HepG2 (cell line): ENCODE measurements around the gene RTKN2. TPM values are rescaled to one million over a fixed set of nuclear protein-coding genes. Genes with fewer than 3 reads are reported as not detected.
A peak's percentile ranks its signal among the peaks of the same experiment; 100 is the strongest.

Source experiments
- BHLHE40 ChIP-seq: IDR thresholded peaks from 2 replicates; pipeline ENCODE4 v1.6.1; 2011; ENCODE audit warnings: low read length, improper control_type of control experiment
- DDIT3 ChIP-seq: sonication (generic); formaldehyde crosslinking; IDR thresholded peaks from 2 replicates; pipeline ENCODE4 v1.4.0; 2020; ENCODE audit warnings: mild to moderate bottlenecking, missing genetic modification reagents
- KLF12 ChIP-seq: sonication (generic); formaldehyde crosslinking; IDR thresholded peaks from 2 replicates; pipeline ENCODE4 v1.4.0; 2020; ENCODE audit warnings: missing genetic modification reagents, borderline replicate concordance
- RFXAP ChIP-seq: sonication (generic); formaldehyde crosslinking; IDR thresholded peaks from 2 replicates; pipeline ENCODE4 v1.4.0; 2020; ENCODE audit warnings: missing genetic modification reagents, borderline replicate concordance
- SCMH1 ChIP-seq: sonication (generic); formaldehyde crosslinking; IDR thresholded peaks from 2 replicates; pipeline ENCODE4 v1.9.0; 2021; ENCODE audit warnings: missing genetic modification reagents, mild to moderate bottlenecking, borderline replicate concordance
- SP1 ChIP-seq, 2 experiments: fragments of 450-650 bp in 1 of 2; sonication (generic) in 1 of 2; formaldehyde crosslinking in 1 of 2; IDR thresholded peaks; 2 replicates each; pipeline versions ENCODE4 v1.4.0 to v1.6.1; 2016 to 2020; ENCODE audit warnings: missing genetic modification reagents in 1 of 2
- YEATS4 ChIP-seq: sonication (generic); formaldehyde crosslinking; IDR thresholded peaks from 2 replicates; pipeline ENCODE4 v1.4.0; 2020; ENCODE audit warnings: missing genetic modification reagents, borderline replicate concordance
- ZBTB21 ChIP-seq: sonication (generic); formaldehyde crosslinking; IDR thresholded peaks from 2 replicates; pipeline ENCODE4 v1.4.0; 2020; ENCODE audit warnings: missing genetic modification reagents
- ZNF142 ChIP-seq: sonication (generic); formaldehyde crosslinking; IDR thresholded peaks from 2 replicates; pipeline ENCODE4 v1.4.0; 2020; ENCODE audit warnings: missing genetic modification reagents
- ZNF30 ChIP-seq: sonication (generic); formaldehyde crosslinking; IDR thresholded peaks from 2 replicates; pipeline ENCODE4 v1.5.0; 2020; ENCODE audit warnings: mild to moderate bottlenecking, missing genetic modification reagents
- ZNF446 ChIP-seq: sonication (generic); formaldehyde crosslinking; IDR thresholded peaks from 2 replicates; pipeline ENCODE4 v1.5.0; 2020; ENCODE audit warnings: mild to moderate bottlenecking, missing genetic modification reagents
- ZNF790 ChIP-seq: sonication (generic); formaldehyde crosslinking; IDR thresholded peaks from 2 replicates; pipeline ENCODE4 v1.8.0; 2022; ENCODE audit warnings: missing genetic modification reagents, mild to moderate bottlenecking, borderline replicate concordance
- polyA plus RNA-seq, 8 experiments: library from polyadenylated mRNA; depleted of rRNA in 3 of 8; stranded (reverse) in 7 of 8; unstranded in 1 of 8; fragments of >200 nt; fragmentation: Illumina TruSeq in 4 of 8; extraction: Trizol in 4 of 8; gene quantifications; 2 replicates each; pipeline versions ENCODE4 v1.2.1 to v1.2.3, GENCODE V29; 2011 to 2016; ENCODE audit warnings: low read depth in 4 of 8, missing spikeins in 1 of 8, mixed read lengths in 1 of 8; ENCODE audit not compliant: insufficient read depth in 1 of 8
- total RNA-seq, 5 experiments: library from RNA; depleted of rRNA; stranded (reverse); fragments of >200 nt; fragmentation: Illumina TruSeq; extraction: Trizol; gene quantifications; 2 replicates each; pipeline ENCODE4 v1.2.3, GENCODE V29; 2016; ENCODE audit warnings: low read depth in 1 of 5
- TF ChIP-seq, protein P1 (sequence below), 2 experiments: sonication (generic) in 1 of 2; formaldehyde crosslinking in 1 of 2; IDR thresholded peaks; 2 replicates each; pipeline versions ENCODE4 v1.6.1 to v1.9.0; 2014 to 2022; ENCODE audit warnings: antibody characterized with exemption in 1 of 2, borderline replicate concordance in 1 of 2, inconsistent platforms in 1 of 2, low read depth in 1 of 2, missing genetic modification reagents in 1 of 2
- TF ChIP-seq, protein P2 (sequence below): sonication (generic); formaldehyde crosslinking; IDR thresholded peaks from 2 replicates; pipeline ENCODE4 v1.5.0; 2020; ENCODE audit warnings: missing genetic modification reagents, mild to moderate bottlenecking, borderline replicate concordance
- TF ChIP-seq, protein P3 (sequence below): IDR thresholded peaks from 2 replicates; pipeline ENCODE4 v1.6.1; 2016; ENCODE audit warnings: missing genetic modification reagents, missing compliant biosample characterization

Gene RTKN2
- total and polyA plus RNA-seq, 2 of the 13 experiments (the other 11 are each of a cell fraction or from before 2014, with no cell fraction given) = 2.2 to 7.0 TPM

DNA sequence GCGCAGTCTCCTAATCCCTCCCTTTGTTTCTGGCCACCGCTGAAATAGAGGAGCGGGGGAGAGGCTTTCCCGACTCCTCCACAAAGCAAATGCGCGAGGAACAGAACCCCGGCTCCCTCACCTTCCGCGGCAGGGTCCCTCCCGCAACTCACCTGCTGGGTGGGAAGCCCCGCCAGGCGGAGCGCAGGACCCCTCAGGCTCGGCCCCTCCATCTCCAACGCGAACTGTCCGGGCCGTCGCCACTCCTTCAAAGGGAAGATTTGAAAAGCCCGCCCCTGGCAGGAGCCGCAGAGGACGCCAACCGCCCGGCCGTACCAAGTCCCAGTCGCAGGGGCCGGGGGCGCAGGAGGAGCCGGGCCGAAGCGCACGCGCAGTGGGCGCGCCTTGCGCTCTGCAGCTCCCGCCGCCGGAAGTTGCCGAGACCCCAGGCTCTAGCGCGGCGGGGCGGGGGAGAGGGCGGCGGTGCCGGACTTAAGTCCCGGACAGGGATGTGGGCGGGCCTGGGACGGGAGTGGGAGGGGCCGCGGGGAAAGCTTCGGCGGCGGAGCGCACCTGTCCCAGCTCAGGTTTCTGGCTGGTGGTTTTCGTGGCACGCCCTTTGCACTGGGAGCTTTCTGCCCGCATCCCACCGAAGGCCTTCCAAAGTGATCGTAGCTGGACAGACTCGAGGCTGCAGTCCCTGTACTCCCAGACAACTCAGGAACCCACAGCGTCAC, at the start of gene RTKN2 (continued):
- TF ChIP-seq SCMH1 (CRISPR knock-in tag) (no peak), ZNF30 (CRISPR knock-in tag) (no peak), ZNF446 (CRISPR knock-in tag) (no peak), ZNF142 (CRISPR knock-in tag) (peak; percentile 61; the same call in 1 of the 2 replicates), KLF12 (CRISPR knock-in tag) (no peak), YEATS4 (CRISPR knock-in tag) (peak; percentile 59), SP1 (IDR thresholded peaks at IDR 0.05) (no peak), SP1 (CRISPR knock-in tag; IDR thresholded peaks at IDR 0.05) (peak; percentile 82), BHLHE40 (peak; percentile 89), ZBTB21 (CRISPR knock-in tag) (no peak), ZNF790 (no peak), DDIT3 (CRISPR knock-in tag) (no peak), RFXAP (CRISPR knock-in tag) (no peak)
- TF ChIP-seq, protein P1, sequence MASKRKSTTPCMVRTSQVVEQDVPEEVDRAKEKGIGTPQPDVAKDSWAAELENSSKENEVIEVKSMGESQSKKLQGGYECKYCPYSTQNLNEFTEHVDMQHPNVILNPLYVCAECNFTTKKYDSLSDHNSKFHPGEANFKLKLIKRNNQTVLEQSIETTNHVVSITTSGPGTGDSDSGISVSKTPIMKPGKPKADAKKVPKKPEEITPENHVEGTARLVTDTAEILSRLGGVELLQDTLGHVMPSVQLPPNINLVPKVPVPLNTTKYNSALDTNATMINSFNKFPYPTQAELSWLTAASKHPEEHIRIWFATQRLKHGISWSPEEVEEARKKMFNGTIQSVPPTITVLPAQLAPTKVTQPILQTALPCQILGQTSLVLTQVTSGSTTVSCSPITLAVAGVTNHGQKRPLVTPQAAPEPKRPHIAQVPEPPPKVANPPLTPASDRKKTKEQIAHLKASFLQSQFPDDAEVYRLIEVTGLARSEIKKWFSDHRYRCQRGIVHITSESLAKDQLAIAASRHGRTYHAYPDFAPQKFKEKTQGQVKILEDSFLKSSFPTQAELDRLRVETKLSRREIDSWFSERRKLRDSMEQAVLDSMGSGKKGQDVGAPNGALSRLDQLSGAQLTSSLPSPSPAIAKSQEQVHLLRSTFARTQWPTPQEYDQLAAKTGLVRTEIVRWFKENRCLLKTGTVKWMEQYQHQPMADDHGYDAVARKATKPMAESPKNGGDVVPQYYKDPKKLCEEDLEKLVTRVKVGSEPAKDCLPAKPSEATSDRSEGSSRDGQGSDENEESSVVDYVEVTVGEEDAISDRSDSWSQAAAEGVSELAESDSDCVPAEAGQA (IDR thresholded peaks at IDR 0.05; ENCODE audit: low read depth) = no peak; the same call in 1 of the 2 replicates
- TF ChIP-seq, protein P1 (CRISPR knock-in tag; IDR thresholded peaks at IDR 0.05; ENCODE audit: borderline replicate concordance) = no peak
- TF ChIP-seq, protein P2, sequence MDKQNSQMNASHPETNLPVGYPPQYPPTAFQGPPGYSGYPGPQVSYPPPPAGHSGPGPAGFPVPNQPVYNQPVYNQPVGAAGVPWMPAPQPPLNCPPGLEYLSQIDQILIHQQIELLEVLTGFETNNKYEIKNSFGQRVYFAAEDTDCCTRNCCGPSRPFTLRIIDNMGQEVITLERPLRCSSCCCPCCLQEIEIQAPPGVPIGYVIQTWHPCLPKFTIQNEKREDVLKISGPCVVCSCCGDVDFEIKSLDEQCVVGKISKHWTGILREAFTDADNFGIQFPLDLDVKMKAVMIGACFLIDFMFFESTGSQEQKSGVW = no peak
- TF ChIP-seq, protein P3, sequence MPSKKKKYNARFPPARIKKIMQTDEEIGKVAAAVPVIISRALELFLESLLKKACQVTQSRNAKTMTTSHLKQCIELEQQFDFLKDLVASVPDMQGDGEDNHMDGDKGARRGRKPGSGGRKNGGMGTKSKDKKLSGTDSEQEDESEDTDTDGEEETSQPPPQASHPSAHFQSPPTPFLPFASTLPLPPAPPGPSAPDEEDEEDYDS (CRISPR knock-in tag) = peak; percentile 72; the same call in 1 of the 2 replicates
